Measurements from ENCODE around the gene LGALS12. TPM values are rescaled to one million over a fixed set of nuclear protein-coding genes. Genes with fewer than 3 reads are reported as not detected.
"Not testable (repeated sequence)": the region's sequence is repeated elsewhere in the genome, so short reads cannot be mapped to it uniquely, and the experiment has no call there.

The LGALS12 gene
- total RNA-seq, 1 donor from 2014 or later = not detected

- not testable (repeated sequence) for FAIRE-seq; DNase-seq (ENCODE audit: low spot score in 2 of 2)
Observed at GRCh38 chr11:63531074-63531792, 25.3 kb downstream of the LGALS12 start.

GRCh38 chr11:63532117-63532516, 26.2 kb downstream of the LGALS12 start:
- FAIRE-seq (no peak), DNase-seq (ENCODE audit: low spot score in 2 of 2) (no peak)

- DNase-seq (ENCODE audit: low spot score in 2 of 2) (no peak), FAIRE-seq (no peak)
Observed at GRCh38 chr11:63532799-63533475, 27.1 kb downstream of the LGALS12 start.

GRCh38 chr11:63534076-63534475, 28.2 kb downstream of the LGALS12 start:
- DNase-seq (ENCODE audit: low spot score in 2 of 2) (no peak), FAIRE-seq (no peak)

- FAIRE-seq (no peak), DNase-seq (ENCODE audit: low spot score in 2 of 2) (no peak)
Observed at GRCh38 chr11:63534895-63535461, 29.1 kb downstream of the LGALS12 start.

GRCh38 chr11:63535734-63536133, 29.9 kb downstream of the LGALS12 start:
- no peak for FAIRE-seq

GRCh38 chr11:63536669-63537292, 30.9 kb downstream of the LGALS12 start, which contains the start of gene PLAAT4:
Gene PLAAT4 (plus strand): TSS chr11:63536808. CDS start chr11:63536869, 61 bp downstream.
- DNase-seq (ENCODE audit: low spot score in 2 of 2) (peak in 1 of 2 donors; percentile 50), FAIRE-seq (no peak)

More at GRCh38 chr11:63535734-63536133, 29.9 kb downstream of the LGALS12 start:
- no peak for DNase-seq (ENCODE audit: low spot score in 2 of 2)

- DNase-seq (ENCODE audit: low spot score in 2 of 2) = peak in 1 of 2 donors; percentile 60
- no peak for FAIRE-seq
Observed at GRCh38 chr11:63537293-63538101, 31.6 kb downstream of the LGALS12 start.

GRCh38 chr11:63542506-63542905, 36.6 kb downstream of the LGALS12 start:
- not testable (repeated sequence) for DNase-seq (ENCODE audit: low spot score in 2 of 2); FAIRE-seq

GRCh38 chr11:63543711-63544110, 37.8 kb downstream of the LGALS12 start:
- no peak for DNase-seq (ENCODE audit: low spot score in 2 of 2)
- no peak for FAIRE-seq

- no peak for FAIRE-seq
Observed at GRCh38 chr11:63547061-63547460, 41.2 kb downstream of the LGALS12 start.

GRCh38 chr11:63548178-63548577, 42.3 kb downstream of the LGALS12 start:
- FAIRE-seq = no peak

More at GRCh38 chr11:63547061-63547460, 41.2 kb downstream of the LGALS12 start:
- no peak for DNase-seq (ENCODE audit: low spot score in 2 of 2)

GRCh38 chr11:63549411-63549810, 43.5 kb downstream of the LGALS12 start:
- FAIRE-seq (no peak), DNase-seq (ENCODE audit: low spot score in 2 of 2) (peak in 1 of 2 donors; percentile 48)

More at GRCh38 chr11:63548178-63548577, 42.3 kb downstream of the LGALS12 start:
- no peak for DNase-seq (ENCODE audit: low spot score in 2 of 2)

- not testable (repeated sequence) for DNase-seq (ENCODE audit: low spot score in 2 of 2); FAIRE-seq
Observed at GRCh38 chr11:63550156-63550700, 44.3 kb downstream of the LGALS12 start.

- DNase-seq (ENCODE audit: low spot score in 2 of 2) (no peak), FAIRE-seq (no peak)
Observed at GRCh38 chr11:63551091-63551888, 45.4 kb downstream of the LGALS12 start.

GRCh38 chr11:63551889-63552266, 46.0 kb downstream of the LGALS12 start:
- DNase-seq (ENCODE audit: low spot score in 2 of 2) (no peak), FAIRE-seq (no peak)

GRCh38 chr11:63552921-63553320, 47.0 kb downstream of the LGALS12 start:
- no peak for FAIRE-seq
- DNase-seq (ENCODE audit: low spot score in 2 of 2) = no peak

GRCh38 chr11:63553759-63554158, 47.9 kb downstream of the LGALS12 start:
- no peak for DNase-seq (ENCODE audit: low spot score in 2 of 2)
- FAIRE-seq = no peak

GRCh38 chr11:63554877-63555223, 49.0 kb downstream of the LGALS12 start:
- DNase-seq (ENCODE audit: low spot score in 2 of 2) (no peak), FAIRE-seq (no peak)

Data from frontal cortex (tissue), 4 donors.